GM12872 (cell line): ENCODE measurements around the gene AOAH.
A peak's percentile ranks its signal among the peaks of the same experiment; 100 is the strongest.

ENCODE experiments used
- TF ChIP-seq, protein P1 (sequence below): IDR thresholded peaks from 3 replicates; pipeline ENCODE4 v1.5.1; 2011; ENCODE audit warnings: low read depth, mild to moderate bottlenecking, low read length, moderate library complexity; ENCODE audit not compliant: insufficient read depth

The AOAH gene

DNA sequence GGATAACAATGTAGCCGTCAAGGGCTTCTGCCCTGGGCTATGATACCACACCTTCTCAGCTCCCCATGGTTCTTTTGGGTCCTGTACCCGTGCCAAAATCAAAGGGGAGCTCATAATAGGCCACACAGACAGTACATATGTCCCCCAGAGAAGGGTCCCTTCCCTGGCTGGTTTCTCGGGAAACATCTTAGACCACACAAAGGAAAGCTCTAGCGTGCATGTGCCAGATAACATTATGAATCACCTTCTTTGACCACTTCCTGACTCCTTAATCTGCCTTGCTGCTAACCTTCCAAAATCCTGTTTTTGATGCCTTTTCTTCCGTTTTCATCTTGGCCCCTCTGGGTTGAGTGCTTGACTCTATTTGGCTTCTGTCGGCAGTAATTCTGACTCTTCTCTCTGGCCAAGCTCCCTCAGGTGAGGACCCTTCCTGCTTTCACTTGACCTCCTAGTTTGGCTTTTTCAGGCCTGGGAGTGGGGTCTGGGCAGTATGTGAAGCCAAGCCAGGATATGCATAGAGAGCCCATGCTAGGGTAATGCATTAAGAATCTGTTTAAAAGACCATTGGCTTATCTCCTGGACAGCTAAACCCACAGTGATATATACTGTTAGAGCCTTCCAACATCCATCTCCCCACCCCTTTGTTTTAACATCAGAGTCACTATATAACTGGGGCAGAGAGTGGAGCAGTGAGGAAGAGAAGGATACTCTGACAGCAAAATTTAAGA is 249.8 kb downstream of the AOAH start:
- TF ChIP-seq, protein P1, sequence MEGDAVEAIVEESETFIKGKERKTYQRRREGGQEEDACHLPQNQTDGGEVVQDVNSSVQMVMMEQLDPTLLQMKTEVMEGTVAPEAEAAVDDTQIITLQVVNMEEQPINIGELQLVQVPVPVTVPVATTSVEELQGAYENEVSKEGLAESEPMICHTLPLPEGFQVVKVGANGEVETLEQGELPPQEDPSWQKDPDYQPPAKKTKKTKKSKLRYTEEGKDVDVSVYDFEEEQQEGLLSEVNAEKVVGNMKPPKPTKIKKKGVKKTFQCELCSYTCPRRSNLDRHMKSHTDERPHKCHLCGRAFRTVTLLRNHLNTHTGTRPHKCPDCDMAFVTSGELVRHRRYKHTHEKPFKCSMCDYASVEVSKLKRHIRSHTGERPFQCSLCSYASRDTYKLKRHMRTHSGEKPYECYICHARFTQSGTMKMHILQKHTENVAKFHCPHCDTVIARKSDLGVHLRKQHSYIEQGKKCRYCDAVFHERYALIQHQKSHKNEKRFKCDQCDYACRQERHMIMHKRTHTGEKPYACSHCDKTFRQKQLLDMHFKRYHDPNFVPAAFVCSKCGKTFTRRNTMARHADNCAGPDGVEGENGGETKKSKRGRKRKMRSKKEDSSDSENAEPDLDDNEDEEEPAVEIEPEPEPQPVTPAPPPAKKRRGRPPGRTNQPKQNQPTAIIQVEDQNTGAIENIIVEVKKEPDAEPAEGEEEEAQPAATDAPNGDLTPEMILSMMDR, result no peak

DNA sequence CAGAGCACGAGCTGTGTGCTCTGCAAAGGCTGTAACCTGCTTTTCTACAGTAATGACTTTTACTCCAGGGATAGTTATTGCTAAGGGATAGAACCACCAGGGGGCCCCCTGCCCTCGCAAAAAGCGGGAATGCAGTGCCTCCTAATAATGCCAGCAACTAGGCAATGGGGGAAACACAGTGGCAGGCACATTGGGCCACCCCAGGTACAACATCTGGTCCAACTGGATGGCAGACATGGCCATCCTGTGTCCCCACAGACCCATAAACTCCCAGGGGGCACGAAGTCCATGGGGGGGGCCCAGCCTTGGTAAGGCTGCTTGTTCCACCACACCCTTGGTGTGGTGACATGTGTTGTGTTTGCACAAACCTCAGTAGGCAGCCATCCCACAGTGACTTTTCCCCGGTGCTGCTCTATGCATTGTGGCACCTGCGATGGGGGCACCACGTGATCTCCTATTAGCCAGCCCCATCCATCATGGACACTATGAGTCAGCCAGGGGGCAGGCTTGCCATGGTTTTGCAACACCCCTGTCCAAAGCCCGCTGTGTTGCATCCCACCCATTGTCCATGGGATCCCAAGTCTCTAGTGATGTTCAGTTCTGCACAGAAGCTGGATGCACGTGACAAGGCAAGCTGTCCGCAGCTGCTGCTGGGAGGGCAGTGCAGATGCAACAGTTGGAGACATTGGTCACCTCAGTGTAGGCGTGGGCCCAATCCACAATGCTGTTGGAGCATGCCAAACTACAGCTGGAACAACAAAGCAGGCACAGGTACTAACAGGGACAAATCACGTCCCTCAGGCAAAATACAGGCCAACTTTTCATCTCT is 250.6 kb downstream of the AOAH start:
- TF ChIP-seq, protein P1, result peak; percentile 59; the same call in 2 of the 3 replicates

DNA sequence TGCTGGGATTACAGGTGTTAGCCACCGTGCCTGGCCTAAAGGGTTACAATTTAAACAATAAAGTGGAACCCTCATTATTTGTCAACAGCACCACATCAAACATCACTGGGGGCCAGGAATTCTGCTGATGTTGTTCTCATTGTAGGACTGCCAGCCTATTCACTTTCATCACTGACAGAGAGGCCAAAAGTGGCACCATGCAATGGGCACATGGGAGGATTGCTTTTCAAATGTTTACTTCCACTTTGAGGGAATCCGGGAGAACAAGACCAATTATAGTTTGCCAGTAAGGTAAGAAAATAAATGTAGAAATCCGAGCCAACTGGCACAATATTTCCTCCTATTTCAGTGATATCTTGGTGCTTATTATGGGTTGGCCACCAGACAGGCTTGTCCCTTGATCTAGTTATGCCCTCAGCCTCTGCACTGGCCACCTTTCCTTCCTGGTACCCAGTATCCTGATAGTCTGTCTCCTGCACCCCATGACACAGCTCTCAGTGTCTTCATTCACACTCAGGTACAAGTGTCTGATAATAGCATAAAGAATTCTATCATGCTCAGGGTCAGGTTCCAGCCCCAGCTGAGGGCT is 252.1 kb downstream of the AOAH start:
- TF ChIP-seq, protein P1, result no peak

DNA sequence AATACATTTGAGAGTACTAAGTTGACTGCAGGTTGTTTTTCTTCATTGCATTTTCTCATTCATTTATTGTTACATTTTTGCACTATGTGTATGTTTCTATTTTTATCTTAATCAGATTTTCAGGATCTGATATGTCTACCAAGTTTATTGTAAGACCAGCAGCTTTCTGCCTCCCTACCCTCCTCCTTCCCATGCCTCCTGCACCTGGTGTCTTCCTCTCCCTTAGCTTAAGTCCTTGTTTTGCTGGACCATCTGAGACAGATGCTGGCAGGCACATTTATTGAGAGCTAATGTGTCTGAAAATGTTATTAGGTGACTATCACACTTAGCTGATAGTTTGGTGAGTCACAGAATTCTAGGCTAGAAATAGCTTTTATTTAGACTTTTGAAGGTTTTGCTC is 255.1 kb downstream of the AOAH start:
- TF ChIP-seq, protein P1, result no peak

DNA sequence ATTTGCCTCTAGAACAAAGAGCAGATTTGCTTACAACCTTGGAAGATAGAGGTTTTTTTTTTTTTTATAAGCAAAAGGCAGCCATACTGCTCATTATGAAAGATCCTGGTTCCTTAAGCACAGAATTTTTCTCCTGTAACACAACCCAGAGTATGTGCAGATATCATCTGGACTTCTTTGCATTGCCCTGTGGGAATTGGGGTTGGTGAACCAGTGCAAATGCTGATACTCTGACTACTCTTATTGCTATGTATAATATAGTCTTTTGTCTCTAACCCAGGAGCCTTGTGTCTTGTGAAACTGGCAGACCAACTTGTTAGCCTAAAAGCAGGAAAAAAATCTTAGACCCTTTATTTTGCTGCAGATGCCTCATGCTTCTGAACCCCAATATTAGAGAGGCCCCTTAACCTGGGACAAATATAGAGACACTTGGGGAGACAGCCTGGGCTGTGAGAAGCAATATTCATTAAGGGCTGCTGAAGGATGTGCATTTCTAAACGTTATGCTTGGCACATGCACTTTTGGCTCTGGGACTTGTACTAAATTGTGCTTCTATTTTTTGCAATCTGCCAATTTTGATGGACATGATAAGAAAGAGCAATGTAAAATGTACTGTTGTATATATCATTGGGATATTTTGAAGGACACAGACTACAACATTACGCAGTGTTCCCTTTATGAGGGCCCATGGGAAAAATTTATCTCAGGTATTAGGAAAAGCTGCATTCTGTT is 255.8 kb downstream of the AOAH start:
- TF ChIP-seq, protein P1, result no peak

DNA sequence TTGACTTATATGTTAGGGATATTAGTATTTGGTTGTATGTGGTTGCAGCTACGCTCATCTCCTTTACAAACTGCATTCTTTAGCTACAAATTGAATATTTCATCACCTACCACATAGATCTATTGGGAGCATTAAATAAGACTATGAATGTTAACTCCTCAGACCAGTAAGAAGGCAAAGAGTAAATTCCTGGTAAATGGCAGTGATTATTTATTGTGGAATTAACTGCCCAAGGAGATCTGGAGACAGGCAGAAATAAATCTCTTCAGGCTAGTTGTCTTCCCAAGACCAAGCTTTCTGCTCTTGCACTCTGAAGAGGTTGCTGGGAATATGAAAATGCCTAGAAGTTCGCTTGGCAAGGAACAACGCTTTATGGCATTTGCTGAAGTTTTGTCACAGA is 260.0 kb downstream of the AOAH start:
- TF ChIP-seq, protein P1, result no peak
